Urothelium cell line (cell line): Measurements from ENCODE around the gene DRD1.

ENCODE experiments used
- DNase-seq: peaks from one replicate; pipeline ENCODE4 v3.0.0; 2011; ENCODE audit warnings: low spot score, mixed read lengths
- FAIRE-seq: peaks from 2 replicates; lab custom pipeline; 2011; peaks lifted over from hg19 to GRCh38; lab: Jason Lieb, UNC

Gene DRD1

GRCh38 chr5:175444060-175444904 is at the start of gene DRD1:
DRD1 (minus strand) TSS chr5:175444182; CDS start chr5:175443099, 1,083 bp downstream.
- no peak for FAIRE-seq
- DNase-seq, result peak; percentile 79

- no peak for DNase-seq
- FAIRE-seq, result no peak
Observed at GRCh38 chr5:175493726-175494125, 49.7 kb upstream of the DRD1 start.

GRCh38 chr5:175493260-175493659 is 49.3 kb upstream of the DRD1 start:
- DNase-seq (no peak), FAIRE-seq (no peak)

GRCh38 chr5:175491223-175491622 is 47.2 kb upstream of the DRD1 start:
- FAIRE-seq, result no peak
- DNase-seq, result no peak

- no peak for FAIRE-seq
- DNase-seq, result no peak
Observed at GRCh38 chr5:175489693-175490443, 45.9 kb upstream of the DRD1 start.

- FAIRE-seq, result no peak
- DNase-seq, result no peak
Observed at GRCh38 chr5:175487514-175488222, 43.7 kb upstream of the DRD1 start.

GRCh38 chr5:175485631-175486030 is 41.6 kb upstream of the DRD1 start:
- DNase-seq (no peak), FAIRE-seq (no peak)

GRCh38 chr5:175484829-175485228 is 40.8 kb upstream of the DRD1 start:
- no peak for FAIRE-seq

GRCh38 chr5:175484322-175484721 is 40.3 kb upstream of the DRD1 start:
- no peak for DNase-seq
- no peak for FAIRE-seq

More at GRCh38 chr5:175484829-175485228, 40.8 kb upstream of the DRD1 start:
- DNase-seq, result no peak

- DNase-seq, result no peak
- FAIRE-seq, result no peak
Observed at GRCh38 chr5:175483337-175483736, 39.4 kb upstream of the DRD1 start.

GRCh38 chr5:175479125-175479881 is 35.3 kb upstream of the DRD1 start:
- FAIRE-seq (no peak), DNase-seq (no peak)

GRCh38 chr5:175478384-175479124 is 34.6 kb upstream of the DRD1 start, which contains the start of gene SFXN1:
SFXN1 (plus strand) TSS chr5:175478560; CDS start chr5:175492104, 13,544 bp downstream.
- FAIRE-seq (no peak), DNase-seq (peak; percentile 97)

- FAIRE-seq (no peak), DNase-seq (peak; percentile 11)
Observed at GRCh38 chr5:175478008-175478383, 34.0 kb upstream of the DRD1 start.

GRCh38 chr5:175477440-175477839 is 33.5 kb upstream of the DRD1 start:
- DNase-seq, result no peak
- no peak for FAIRE-seq

- DNase-seq (no peak), FAIRE-seq (no peak)
Observed at GRCh38 chr5:175475248-175475647, 31.3 kb upstream of the DRD1 start.

- no peak for FAIRE-seq
Observed at GRCh38 chr5:175472378-175472777, 28.4 kb upstream of the DRD1 start.

GRCh38 chr5:175471628-175472027 is 27.6 kb upstream of the DRD1 start:
- no peak for DNase-seq
- FAIRE-seq, result no peak

More at GRCh38 chr5:175472378-175472777, 28.4 kb upstream of the DRD1 start:
- DNase-seq, result no peak

GRCh38 chr5:175471196-175471595 is 27.2 kb upstream of the DRD1 start:
- DNase-seq, result no peak
- no peak for FAIRE-seq

GRCh38 chr5:175470781-175471180 is 26.8 kb upstream of the DRD1 start:
- DNase-seq (no peak), FAIRE-seq (no peak)

- FAIRE-seq (no peak), DNase-seq (no peak)
Observed at GRCh38 chr5:175469916-175470315, 25.9 kb upstream of the DRD1 start.
